ENCODE results near the gene KRTAP4-1.
"Not testable (repeated sequence)": the region's sequence is repeated elsewhere in the genome, so short reads cannot be mapped to it uniquely, and the experiment has no call there.

Gene KRTAP4-1

DNA sequence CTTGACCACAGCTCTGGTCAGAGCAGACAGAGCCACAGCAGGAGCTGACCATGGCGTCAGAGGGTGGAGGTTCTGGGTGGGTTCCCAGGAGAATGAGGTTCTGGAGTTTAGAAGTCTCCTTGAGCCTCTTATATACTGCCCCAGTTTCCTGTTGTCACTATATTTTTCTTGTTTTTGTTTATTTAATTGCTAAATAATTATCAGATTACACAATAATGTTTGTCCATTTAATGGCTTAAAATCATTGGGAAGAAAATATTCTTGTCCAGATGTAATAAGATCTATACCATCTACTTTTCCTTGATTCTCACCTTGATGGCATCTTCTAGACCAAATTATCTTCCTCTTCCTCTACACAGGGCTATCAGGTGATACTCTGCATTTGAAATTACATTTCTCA is 16.6 kb downstream of the KRTAP4-1 start, which contains the start of gene KRTAP4-3:
Gene KRTAP4-3, minus strand, starts transcription at position 101 of the 400 bp plus-strand sequence. Its CDS starts 49 bp downstream, at position 52.
- DNase-seq, result no peak

DNA sequence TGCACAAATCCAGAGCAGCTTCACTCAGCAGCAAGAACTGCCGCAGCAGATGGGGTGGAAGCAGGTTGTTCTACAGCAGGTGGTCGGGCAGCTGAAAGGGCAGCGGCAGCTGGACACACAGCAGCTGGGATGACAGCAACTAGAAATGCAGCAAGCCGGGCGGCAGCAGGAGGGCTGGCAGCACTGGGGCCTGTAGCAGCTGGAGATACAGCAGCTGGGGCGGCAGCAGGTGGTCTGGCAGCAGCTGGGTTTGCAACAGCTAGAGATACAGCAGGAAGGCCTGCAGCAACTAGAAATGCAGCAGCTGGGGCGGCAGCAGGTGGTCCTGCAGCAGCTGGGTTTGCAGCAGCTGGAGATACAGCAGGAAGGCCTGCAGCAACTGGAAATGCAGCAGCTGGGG is 17.1 kb downstream of the KRTAP4-1 start:
- no peak for DNase-seq

DNA sequence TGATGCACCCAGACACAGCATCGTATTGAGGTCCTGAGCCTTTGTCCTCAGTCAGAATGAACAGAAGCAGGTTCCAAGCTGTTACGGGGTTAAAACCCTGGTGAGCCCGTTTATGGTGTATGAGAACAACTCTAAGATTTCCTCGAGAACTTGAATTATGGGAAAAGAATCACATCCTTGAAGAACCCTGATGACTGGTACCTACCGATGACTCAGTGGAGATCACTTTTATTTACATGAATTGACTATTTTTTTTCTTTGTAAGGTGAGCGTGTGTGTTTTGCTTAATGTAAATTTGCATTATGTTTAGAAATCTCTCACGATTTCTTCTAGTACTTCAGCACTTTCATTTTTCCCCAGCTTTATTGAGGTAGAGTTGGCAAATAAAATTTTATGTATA is 20.9 kb downstream of the KRTAP4-1 start:
- no peak for DNase-seq

DNA sequence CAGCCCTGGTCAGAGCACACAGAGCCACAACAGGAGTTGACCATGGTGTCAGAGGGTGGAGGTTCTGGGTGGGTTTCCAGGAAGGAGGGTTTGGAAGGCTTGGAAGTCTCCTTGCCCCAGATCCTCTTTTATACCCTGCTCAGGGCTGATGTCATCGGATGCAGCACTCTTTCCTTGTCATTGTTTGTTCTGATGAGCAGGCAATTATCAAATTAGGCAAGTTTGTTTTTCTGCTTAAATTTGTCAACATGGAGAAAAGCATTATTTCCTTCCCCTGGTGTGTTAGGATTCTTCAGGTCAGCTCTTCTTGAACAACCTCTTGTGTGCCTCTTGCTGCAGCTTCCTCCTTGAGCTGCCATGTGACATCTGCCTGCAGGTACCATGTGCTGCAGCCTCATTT is 24.1 kb downstream of the KRTAP4-1 start, which contains the start of gene KRTAP4-4:
Gene KRTAP4-4, minus strand, starts transcription at position 101 of the 400 bp plus-strand sequence. Its CDS starts 57 bp downstream, at position 44.
- no peak for DNase-seq

DNA sequence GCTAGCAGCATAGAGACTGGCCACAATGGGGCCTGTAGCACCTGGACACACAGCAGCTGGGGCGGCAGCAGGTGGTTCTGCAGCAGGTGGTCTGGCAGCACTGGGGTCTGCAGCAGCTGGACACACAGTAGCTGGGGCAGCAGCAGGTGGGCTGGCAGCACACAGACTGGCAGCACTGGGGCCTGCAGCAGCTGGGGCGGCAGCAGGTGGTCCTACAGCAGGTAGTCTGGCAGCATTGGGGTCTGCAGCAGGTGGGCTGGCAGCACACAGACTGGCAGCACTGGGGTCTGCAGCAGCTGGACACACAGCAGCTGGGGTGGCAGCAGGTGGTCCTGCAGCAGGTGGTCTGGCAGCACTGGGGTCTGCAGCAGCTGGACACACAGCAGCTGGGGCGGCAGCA is 24.5 kb downstream of the KRTAP4-1 start:
- not testable (repeated sequence) for DNase-seq

DNA sequence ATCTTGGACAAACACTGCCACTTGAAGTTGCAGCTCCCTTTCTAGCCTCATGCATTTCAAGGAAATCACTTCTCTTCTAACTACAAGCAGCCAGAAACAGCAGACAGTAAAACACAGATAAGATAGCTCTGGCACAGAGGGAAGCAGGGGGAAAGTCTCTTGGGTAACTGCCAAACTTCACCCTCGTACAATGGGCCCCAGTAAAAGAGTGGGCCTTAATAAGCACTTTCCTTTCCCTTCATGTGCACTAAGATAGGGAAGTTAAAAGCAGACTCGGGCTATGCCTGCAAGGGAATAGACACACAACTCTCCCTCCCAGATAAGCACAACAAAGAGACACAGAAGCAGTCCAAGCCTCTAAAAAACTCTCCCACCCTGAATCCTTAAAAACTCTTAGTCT is 30.9 kb downstream of the KRTAP4-1 start:
- no peak for DNase-seq

DNA sequence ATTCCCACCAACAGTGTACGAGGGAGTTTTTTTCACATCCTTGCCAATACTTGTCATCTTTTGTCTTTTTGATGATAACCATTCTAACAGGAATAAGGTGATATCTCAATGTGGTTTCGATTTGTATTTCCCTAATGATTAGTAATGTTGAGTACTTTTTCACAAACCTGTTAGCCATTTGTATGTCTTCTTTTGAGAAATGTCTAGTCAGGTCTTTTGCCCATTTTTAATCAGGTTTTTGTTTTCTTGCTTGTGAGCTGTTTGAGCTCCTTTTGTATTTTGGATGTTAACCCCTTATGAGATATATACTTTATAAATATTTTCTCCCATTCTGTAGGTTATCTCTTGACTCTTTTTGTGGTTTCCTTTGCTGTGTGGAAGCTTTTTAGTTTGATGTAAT is 33.2 kb downstream of the KRTAP4-1 start:
- DNase-seq, result no peak

DNA sequence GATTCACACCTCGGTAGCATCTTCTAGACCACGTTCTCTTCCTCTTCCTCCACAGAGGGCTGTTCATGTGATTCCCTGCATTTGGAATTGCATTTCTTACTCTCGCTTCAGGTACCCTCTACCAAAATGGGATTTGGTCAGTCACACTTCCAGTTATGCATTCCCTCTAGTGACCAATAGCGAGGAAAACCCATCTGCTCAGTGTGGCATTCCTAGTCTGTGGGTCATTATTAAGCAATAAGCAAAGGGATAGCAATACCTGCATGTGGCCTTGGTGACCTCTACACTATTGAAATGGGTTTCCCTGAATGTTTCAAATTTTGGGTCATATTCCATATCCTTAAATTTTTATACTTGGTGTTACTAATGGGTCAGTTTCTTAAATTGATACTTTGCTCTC is 34.7 kb downstream of the KRTAP4-1 start:
- no peak for DNase-seq

DNA sequence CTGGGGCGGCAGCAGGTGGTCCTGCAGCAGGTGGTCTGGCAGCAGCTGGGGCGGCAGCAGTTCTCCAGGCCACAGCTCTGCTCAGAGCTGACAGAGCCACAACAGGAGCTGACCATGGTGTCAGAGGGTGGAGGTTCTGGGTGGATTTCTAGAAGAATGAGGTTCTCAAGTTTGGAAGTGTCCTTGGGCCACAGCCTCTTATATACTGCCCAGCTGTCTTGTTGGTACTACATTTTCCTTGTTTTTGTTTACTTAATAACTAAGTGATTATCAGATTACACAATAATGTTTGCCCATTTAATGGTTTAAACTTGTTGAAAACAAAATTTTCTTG is 35.1 kb downstream of the KRTAP4-1 start, which contains the start of gene KRTAP4-5:
Gene KRTAP4-5, minus strand, starts transcription at position 174 of the 334 bp plus-strand sequence. Its CDS starts 58 bp downstream, at position 116.
- DNase-seq, result no peak

DNA sequence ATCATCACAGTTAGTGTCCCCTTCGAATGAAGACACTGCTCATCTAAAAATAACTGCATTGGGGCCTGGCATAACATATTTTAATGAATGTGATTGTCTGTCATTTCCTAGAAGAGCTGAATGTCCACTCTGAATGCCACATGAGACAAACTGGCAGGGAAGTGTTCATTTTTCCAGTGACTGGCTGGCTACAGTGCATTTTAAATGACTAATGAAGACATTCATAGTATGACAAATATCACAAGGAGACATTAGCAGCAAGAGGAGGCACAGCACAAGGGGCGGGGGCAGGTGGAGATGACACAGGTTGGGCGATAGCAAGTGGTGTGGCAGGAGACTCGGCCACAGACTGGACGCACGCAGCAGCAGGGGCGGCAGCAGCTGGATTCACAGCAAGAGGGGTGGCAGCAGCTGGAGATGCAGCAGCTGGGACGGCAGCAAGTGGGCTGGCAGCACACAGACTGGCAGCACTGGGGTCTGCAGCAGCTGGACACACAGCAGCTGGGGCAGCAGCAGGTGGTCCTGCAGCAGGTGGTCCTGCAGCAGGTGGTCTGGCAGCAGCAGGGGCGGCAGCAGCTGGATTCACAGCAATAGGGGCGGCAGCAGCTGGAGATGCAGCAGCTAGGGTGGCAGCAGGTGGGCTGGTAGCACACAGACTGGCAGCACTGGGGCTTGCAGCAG is 35.6 kb downstream of the KRTAP4-1 start:
- DNase-seq, result not testable (repeated sequence)

DNA sequence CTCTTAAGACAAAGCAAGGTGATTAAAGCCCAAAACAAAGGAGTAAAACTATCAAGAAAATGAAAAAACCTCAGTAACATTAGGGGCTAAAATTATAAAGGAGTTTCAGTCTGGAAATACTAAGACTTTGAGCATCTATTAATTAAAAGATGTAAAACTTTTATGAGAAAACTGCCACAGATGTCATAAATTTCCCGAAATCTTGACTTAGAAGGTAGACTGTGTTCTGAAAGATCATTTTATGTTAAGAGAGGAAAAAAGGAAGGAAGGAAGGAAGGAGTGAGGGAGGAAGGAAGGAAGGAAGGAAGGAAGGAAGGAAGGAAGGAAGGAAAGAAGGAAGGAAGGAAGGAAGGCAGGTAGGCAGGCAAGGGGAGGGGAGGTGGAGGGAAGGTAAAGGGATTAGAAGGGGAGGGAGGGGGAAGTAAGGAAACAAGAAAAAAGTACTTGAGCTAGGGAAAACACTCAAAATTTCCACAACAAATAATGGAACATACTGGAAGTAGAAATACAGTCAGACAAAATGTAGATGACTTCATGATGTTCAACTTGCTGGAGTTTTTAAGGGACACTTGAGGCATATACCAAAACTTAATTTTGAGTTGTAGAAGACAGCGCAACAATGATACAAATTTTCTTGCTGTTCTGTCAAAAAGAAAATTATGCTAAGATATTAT is 37.0 kb downstream of the KRTAP4-1 start:
- DNase-seq, result no peak

DNA sequence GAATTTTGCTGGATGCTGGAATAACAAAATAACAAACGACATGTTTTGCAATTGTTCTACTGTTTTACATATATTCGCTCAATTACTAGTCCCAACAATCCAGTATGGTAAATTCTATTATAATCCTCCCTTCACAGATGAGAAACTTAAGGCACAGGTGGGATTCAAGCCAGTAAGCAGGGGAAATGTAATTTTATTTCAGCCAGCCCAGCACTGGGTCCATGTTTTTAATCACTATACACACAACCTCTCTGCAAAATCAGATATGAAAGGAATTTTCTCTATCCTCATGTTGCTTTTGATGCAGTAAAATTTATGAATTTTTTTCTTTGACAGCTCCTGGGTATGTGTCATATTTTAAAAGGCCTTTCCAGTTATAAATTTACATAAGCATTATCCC is 39.5 kb downstream of the KRTAP4-1 start:
- DNase-seq, result no peak

DNA sequence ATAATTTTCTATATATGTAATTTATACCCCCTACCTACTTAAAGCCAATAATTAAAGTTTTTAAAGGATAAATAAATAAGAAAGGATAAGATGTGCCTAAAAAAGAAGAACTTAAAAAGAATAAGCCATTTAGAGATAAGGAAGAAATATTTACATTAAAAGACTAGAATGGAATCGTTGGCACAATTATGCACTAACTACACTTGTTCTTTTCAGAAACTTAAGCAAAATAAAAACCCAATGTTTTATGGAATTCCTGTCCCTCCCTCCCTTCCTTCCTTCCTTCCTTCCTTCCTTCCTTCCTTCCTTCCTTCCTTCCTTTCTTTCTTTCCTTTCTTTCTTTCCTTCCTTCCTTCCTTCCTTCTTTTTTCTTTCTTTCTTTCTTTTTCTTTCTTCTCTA is 39.9 kb downstream of the KRTAP4-1 start:
- DNase-seq, result no peak

DNA sequence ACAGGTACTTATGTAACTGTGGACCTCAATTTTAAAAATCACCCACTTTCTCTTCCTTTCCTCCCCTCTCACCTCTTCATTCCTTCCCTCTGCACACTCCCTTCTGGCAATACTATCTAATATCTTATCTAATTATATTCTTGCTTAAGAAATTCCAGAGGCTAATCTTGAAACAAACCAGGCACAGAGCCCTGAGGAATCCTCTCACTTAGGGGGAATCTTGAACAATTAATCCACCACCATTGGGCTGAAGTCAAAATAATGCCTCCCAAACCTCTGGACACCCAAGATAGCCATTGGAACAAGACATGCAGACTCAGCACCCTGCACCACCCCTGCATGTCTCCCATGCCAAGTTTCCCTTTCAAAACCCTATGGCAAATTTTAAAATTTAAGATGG is 43.4 kb downstream of the KRTAP4-1 start:
- no peak for DNase-seq

DNA sequence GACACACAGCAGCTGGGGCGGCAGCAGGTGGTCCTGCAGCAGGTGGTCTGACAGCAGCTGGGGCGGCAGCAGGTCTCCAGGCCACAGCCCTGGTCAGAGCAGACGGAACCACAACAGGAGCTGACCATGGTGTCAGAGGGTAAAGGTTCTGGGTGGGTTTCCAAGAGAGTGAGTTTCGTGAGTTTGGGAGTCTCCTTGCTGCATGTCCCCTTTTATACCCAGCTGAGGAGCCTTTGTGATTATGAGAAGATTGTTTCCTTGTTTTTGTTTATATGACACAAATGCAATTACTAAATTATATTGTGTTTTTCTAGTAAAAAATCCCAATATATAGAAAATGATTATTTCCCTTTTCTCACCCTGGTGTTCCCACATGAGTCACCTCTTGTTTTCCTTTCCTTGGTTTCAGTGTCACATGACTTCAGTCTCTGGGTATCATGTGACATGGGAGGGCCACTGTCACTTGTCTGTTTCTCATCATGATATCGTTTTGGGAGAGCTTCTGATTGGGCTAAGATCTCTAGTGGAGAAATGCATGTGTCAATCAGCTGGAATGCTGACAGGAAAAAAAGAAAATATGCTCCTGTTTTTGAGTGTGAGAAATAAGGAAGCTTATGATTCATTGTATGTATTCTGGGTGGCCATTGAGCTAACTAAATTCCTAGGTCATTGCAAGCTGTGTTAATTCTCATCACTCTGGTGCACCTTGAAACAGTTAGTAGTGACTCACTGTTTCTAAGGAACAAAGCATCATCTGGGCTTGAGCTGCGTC is 44.2 kb downstream of the KRTAP4-1 start, which contains the start of gene KRTAP4-6:
Gene KRTAP4-6, minus strand, starts transcription at position 185 of the 772 bp plus-strand sequence. Its CDS starts 57 bp downstream, at position 128.
- no peak for DNase-seq

DNA sequence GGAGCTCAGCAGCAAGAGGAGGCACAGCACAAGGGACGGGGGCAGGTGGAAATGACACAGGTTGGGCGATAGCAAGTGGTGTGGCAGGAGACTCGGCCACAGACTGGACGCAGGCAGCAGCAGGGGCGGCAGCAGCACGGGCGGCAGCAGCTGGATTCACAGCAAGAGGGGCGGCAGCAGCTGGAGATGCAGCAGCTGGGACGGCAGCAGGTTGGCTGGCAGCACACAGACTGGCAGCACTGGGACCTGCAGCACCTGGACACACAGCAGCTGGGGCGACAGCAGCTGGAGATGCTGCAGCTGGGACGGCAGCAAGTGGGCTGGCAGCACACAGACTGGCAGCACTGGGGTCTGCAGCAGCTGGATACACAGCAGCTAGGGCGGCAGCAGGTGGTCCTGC is 44.8 kb downstream of the KRTAP4-1 start:
- DNase-seq, result not testable (repeated sequence)
